K562 (cell line): Measurements from ENCODE around the gene ASCL3. TPM values are rescaled to one million over a fixed set of nuclear protein-coding genes. Genes with fewer than 3 reads are reported as not detected.

Experiments
- CBFB ChIP-seq: sonication (generic); formaldehyde crosslinking; IDR thresholded peaks from 2 replicates; pipeline ENCODE4 v1.4.0; 2020; ENCODE audit warnings: mild to moderate bottlenecking, missing genetic modification reagents
- FOXJ2 ChIP-seq: fragments of 200-800 bp; sonication (Bioruptor generic); IDR thresholded peaks from 2 replicates; pipeline ENCODE4 v1.6.1; 2016; ENCODE audit warnings: missing genetic modification characterization, missing compliant biosample characterization
- KDM2B ChIP-seq: fragments of 250-450 bp; sonication (Bioruptor Pico); IDR thresholded peaks from 2 replicates; pipeline ENCODE4 v1.8.0; 2021; ENCODE audit warnings: mild to moderate bottlenecking, moderate library complexity
- KDM5B ChIP-seq: fragments of 200-600 bp; sonication (generic); IDR thresholded peaks from 2 replicates; pipeline ENCODE4 v1.6.1; 2012; ENCODE audit warnings: low read depth, mild to moderate bottlenecking, moderate library complexity, low read length, control low read depth, inconsistent platforms; ENCODE audit not compliant: insufficient replicate concordance
- MAFF ChIP-seq: IDR thresholded peaks from 2 replicates; pipeline ENCODE4 v1.6.1; 2012; ENCODE audit warnings: low read length, improper control_type of control experiment
- MEIS2 ChIP-seq: fragments of 450-650 bp; IDR thresholded peaks from 2 replicates; pipeline ENCODE4 v1.6.1; 2014; ENCODE audit warnings: mild to moderate bottlenecking; ENCODE audit not compliant: partially characterized antibody
- MTA2 ChIP-seq: fragments of 450-650 bp; IDR thresholded peaks from 2 replicates; pipeline ENCODE4 v1.6.1; 2016; ENCODE audit warnings: low read depth
- MTA3 ChIP-seq: fragments of 450-650 bp; formaldehyde crosslinking; IDR thresholded peaks from 2 replicates; pipeline ENCODE4 v1.6.1; 2017; ENCODE audit warnings: mild to moderate bottlenecking, borderline replicate concordance
- NFYB ChIP-seq: IDR thresholded peaks from 2 replicates; pipeline ENCODE4 v1.6.1; 2011; ENCODE audit warnings: mild to moderate bottlenecking, moderate library complexity; ENCODE audit not compliant: insufficient read length; ENCODE audit errors: extremely low read depth
- NR2C2 ChIP-seq, 2 experiments: fragments of 200-800 bp in 1 of 2; sonication (Bioruptor generic) in 1 of 2; sonication (generic) in 1 of 2; formaldehyde crosslinking in 1 of 2; IDR thresholded peaks; 2 replicates each; pipeline versions ENCODE4 v1.6.1 to v1.8.0; 2016 to 2022; ENCODE audit warnings: mild to moderate bottlenecking in 1 of 2, missing compliant biosample characterization in 1 of 2, missing genetic modification characterization in 1 of 2, missing genetic modification reagents in 1 of 2
- NUFIP1 ChIP-seq: fragments of 450-650 bp; IDR thresholded peaks from 2 replicates; pipeline ENCODE4 v1.6.1; 2018; ENCODE audit not compliant: partially characterized antibody
- SAP30 ChIP-seq: fragments of 200-600 bp; sonication (generic); IDR thresholded peaks from 2 replicates; pipeline ENCODE4 v1.6.1; 2012; ENCODE audit warnings: borderline replicate concordance, low read depth, mild to moderate bottlenecking, moderate library complexity, low read length, control low read depth, inconsistent platforms; ENCODE audit not compliant: insufficient read depth, poor library complexity, severe bottlenecking
- SETDB1 ChIP-seq: IDR thresholded peaks from one replicate; pipeline ENCODE4 v1.6.1; 2012; ENCODE audit warnings: low read length, control low read depth, inconsistent platforms
- SRSF9 ChIP-seq: fragments of 200-400 bp; formaldehyde crosslinking; IDR thresholded peaks from 2 replicates; pipeline ENCODE4 v1.6.1; 2017; ENCODE audit warnings: low read depth, low read length, borderline replicate concordance
- ZFP30 ChIP-seq: fragments of 250-450 bp; sonication (Bioruptor Pico); IDR thresholded peaks from 2 replicates; pipeline ENCODE4 v1.8.0; 2022; ENCODE audit warnings: moderate library complexity, mild to moderate bottlenecking, inconsistent platforms, borderline replicate concordance
- ZNF133 ChIP-seq: fragments of 250-450 bp; sonication (Bioruptor Pico); IDR thresholded peaks from 2 replicates; pipeline ENCODE4 v1.4.0; 2020; ENCODE audit warnings: mild to moderate bottlenecking
- ZNF384 ChIP-seq: IDR thresholded peaks from 2 replicates; pipeline ENCODE4 v1.6.1; 2012; ENCODE audit warnings: low read depth, low read length, improper control_type of control experiment
- ZNF561 ChIP-seq: fragments of 450-650 bp; formaldehyde crosslinking; conservative IDR thresholded peaks from 2 replicates; pipeline ENCODE4 v1.4.0; 2020; ENCODE audit warnings: mild to moderate bottlenecking, moderate library complexity
- ZNF717 ChIP-seq: fragments of 250-450 bp; sonication (Bioruptor Pico); IDR thresholded peaks from 2 replicates; pipeline ENCODE4 v1.5.0; 2021
- polyA plus RNA-seq, 8 experiments: library from polyadenylated mRNA; depleted of rRNA in 4 of 8; stranded (reverse) in 5 of 8; unstranded in 3 of 8; fragments of >200 nt; fragmentation: Nextera tagmentation in 2 of 8; fragmentation: Illumina TruSeq in 1 of 8; extraction: Ambion mirVana in 2 of 8; extraction: Trizol in 1 of 8; gene quantifications; 2 replicates each; pipeline versions ENCODE4 v1.2.1 to v1.2.3, GENCODE V29; 2011 to 2014; ENCODE audit warnings: inconsistent platforms in 1 of 8, missing spikeins in 1 of 8
- total RNA-seq, 7 experiments: library from RNA; depleted of rRNA in 6 of 7; stranded (reverse); fragments of >200 nt in 6 of 7; fragmentation: Illumina TruSeq in 2 of 7; extraction: Trizol in 2 of 7; gene quantifications; 2 replicates each; pipeline versions ENCODE4 v1.2.1 to v1.2.3, GENCODE V29; 2011 to 2021; ENCODE audit warnings: low replicate concordance in 1 of 7
- TF ChIP-seq, protein P1 (sequence below): sonication (generic); formaldehyde crosslinking; IDR thresholded peaks from 2 replicates; pipeline ENCODE4 v1.8.1; 2022; ENCODE audit warnings: missing genetic modification reagents
- TF ChIP-seq, protein P2 (sequence below): fragments of 200-400 bp; formaldehyde crosslinking; IDR thresholded peaks from 2 replicates; pipeline ENCODE4 v1.6.1; 2017; ENCODE audit warnings: mild to moderate bottlenecking, low read depth, low read length, moderate library complexity
- TF ChIP-seq, protein P3 (sequence below): fragments of 450-650 bp; IDR thresholded peaks from 2 replicates; pipeline ENCODE4 v1.6.1; 2016; ENCODE audit warnings: missing biosample characterization, missing genetic modification characterization
- TF ChIP-seq, protein P4 (sequence below): fragments of 250-450 bp; sonication (Bioruptor Pico); IDR thresholded peaks from 2 replicates; pipeline ENCODE4 v1.4.0; 2020

Gene ASCL3
- total and polyA plus RNA-seq, 9 of the 15 experiments (the other 6 are each of a cell fraction or from before 2014, with no cell fraction given), result not detected

DNA sequence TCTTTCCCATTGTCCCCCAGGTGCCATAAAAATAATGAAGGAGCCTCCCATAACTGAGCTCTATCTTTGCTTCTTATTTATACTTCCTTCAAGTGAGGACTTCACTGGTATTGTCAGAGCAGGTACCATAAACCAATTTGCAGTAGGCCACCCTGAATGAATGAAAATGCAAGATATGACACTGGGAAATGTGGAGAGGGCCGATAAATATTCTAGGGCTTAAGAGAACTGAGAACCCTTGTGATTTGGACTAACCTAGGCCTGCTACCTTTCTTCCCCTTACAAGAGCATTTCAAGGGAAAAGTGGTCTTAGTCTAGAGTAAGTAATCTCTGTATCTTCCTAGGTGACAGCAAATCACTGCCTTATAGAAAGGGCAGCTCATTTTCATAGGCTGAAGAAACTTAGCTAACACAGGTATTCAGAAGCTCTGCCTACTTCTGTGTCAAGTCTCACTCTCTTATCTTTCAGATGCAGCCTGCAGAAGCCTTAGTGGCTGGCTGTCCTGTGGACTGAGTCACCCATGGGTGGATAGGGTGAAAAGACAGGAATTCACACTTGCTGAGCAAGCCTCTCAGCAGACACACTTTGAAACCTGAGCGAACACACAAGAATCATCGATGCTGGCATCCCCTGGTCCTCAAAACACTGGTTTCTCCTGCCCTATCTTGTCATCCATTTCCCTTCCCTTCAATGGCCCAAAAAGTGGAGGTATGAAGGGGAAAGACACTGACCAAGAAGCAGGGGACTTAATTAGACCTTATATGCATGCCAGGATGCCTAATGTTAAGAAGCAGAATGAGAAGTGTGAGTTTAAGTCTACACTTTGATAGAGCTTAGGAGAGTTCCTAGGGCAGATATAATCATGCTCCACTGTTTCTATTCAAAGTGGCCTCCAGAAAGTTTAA is 45.8 kb upstream of the ASCL3 start (continued):
- TF ChIP-seq KDM5B, result peak; percentile 44
- TF ChIP-seq, protein P1, sequence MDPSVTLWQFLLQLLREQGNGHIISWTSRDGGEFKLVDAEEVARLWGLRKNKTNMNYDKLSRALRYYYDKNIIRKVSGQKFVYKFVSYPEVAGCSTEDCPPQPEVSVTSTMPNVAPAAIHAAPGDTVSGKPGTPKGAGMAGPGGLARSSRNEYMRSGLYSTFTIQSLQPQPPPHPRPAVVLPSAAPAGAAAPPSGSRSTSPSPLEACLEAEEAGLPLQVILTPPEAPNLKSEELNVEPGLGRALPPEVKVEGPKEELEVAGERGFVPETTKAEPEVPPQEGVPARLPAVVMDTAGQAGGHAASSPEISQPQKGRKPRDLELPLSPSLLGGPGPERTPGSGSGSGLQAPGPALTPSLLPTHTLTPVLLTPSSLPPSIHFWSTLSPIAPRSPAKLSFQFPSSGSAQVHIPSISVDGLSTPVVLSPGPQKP (CRISPR knock-in tag), result no peak
- no peak for TF ChIP-seq ZNF133
- TF ChIP-seq NR2C2 (CRISPR knock-in tag; IDR thresholded peaks at IDR 0.05), result no peak
- TF ChIP-seq NR2C2 (tag; IDR thresholded peaks at IDR 0.05), result no peak
- TF ChIP-seq SAP30, result peak; percentile 3
- TF ChIP-seq ZNF561 (CRISPR knock-in tag), result no peak
- TF ChIP-seq NUFIP1, result no peak
- TF ChIP-seq, protein P2, sequence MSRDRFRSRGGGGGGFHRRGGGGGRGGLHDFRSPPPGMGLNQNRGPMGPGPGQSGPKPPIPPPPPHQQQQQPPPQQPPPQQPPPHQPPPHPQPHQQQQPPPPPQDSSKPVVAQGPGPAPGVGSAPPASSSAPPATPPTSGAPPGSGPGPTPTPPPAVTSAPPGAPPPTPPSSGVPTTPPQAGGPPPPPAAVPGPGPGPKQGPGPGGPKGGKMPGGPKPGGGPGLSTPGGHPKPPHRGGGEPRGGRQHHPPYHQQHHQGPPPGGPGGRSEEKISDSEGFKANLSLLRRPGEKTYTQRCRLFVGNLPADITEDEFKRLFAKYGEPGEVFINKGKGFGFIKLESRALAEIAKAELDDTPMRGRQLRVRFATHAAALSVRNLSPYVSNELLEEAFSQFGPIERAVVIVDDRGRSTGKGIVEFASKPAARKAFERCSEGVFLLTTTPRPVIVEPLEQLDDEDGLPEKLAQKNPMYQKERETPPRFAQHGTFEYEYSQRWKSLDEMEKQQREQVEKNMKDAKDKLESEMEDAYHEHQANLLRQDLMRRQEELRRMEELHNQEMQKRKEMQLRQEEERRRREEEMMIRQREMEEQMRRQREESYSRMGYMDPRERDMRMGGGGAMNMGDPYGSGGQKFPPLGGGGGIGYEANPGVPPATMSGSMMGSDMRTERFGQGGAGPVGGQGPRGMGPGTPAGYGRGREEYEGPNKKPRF, result no peak
- no peak for TF ChIP-seq NFYB
- TF ChIP-seq ZNF717 (CRISPR knock-in tag), result no peak
- TF ChIP-seq, protein P3, sequence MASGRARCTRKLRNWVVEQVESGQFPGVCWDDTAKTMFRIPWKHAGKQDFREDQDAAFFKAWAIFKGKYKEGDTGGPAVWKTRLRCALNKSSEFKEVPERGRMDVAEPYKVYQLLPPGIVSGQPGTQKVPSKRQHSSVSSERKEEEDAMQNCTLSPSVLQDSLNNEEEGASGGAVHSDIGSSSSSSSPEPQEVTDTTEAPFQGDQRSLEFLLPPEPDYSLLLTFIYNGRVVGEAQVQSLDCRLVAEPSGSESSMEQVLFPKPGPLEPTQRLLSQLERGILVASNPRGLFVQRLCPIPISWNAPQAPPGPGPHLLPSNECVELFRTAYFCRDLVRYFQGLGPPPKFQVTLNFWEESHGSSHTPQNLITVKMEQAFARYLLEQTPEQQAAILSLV, result no peak
- TF ChIP-seq MTA2, result peak; percentile 88
- TF ChIP-seq MTA3, result peak; percentile 43; the same call in 1 of the 2 replicates
- TF ChIP-seq MAFF, result no peak; the same call in 1 of the 2 replicates
- no peak for TF ChIP-seq SRSF9
- TF ChIP-seq ZFP30 (CRISPR knock-in tag), result no peak
- TF ChIP-seq KDM2B (CRISPR knock-in tag), result no peak
- no peak for TF ChIP-seq SETDB1
- TF ChIP-seq, protein P4, sequence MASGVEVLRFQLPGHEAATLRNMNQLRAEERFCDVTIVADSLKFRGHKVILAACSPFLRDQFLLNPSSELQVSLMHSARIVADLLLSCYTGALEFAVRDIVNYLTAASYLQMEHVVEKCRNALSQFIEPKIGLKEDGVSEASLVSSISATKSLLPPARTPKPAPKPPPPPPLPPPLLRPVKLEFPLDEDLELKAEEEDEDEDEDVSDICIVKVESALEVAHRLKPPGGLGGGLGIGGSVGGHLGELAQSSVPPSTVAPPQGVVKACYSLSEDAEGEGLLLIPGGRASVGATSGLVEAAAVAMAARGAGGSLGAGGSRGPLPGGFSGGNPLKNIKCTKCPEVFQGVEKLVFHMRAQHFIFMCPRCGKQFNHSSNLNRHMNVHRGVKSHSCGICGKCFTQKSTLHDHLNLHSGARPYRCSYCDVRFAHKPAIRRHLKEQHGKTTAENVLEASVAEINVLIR (CRISPR knock-in tag), result no peak
- peak; percentile 54 for TF ChIP-seq MEIS2
- no peak for TF ChIP-seq ZNF384
- TF ChIP-seq CBFB (CRISPR knock-in tag), result no peak
- TF ChIP-seq FOXJ2, result no peak
